HEK293 (cell line): ENCODE data around the gene SLC15A2.

Experiments
- FEZF1 ChIP-seq: fragments of 450-650 bp; formaldehyde crosslinking; IDR thresholded peaks from 2 replicates; pipeline ENCODE4 v1.5.1; 2016; ENCODE audit warnings: missing biosample characterization, missing genetic modification characterization
- SALL2 ChIP-seq: fragments of 450-650 bp; formaldehyde crosslinking; IDR thresholded peaks from 2 replicates; pipeline ENCODE4 v1.5.0; 2017; ENCODE audit warnings: missing biosample characterization, mild to moderate bottlenecking, missing genetic modification characterization, borderline replicate concordance
- YY1 ChIP-seq: fragments of 450-650 bp; formaldehyde crosslinking; IDR thresholded peaks from 2 replicates; pipeline ENCODE4 v1.5.1; 2018; ENCODE audit warnings: missing biosample characterization, missing genetic modification characterization
- ZBTB20 ChIP-seq: fragments of 450-650 bp; formaldehyde crosslinking; IDR thresholded peaks from 2 replicates; pipeline ENCODE4 v1.5.1; 2016; ENCODE audit warnings: missing biosample characterization, missing genetic modification characterization
- ZNF274 ChIP-seq, 2 experiments: fragments of 200-500 bp in 1 of 2; fragments of 450-650 bp in 1 of 2; sonication (Bioruptor generic) in 1 of 2; formaldehyde crosslinking in 1 of 2; IDR thresholded peaks; 2 replicates each; pipeline versions ENCODE4 v1.5.1 to v1.6.1; 2014 to 2016; ENCODE audit warnings: borderline replicate concordance in 1 of 2, inconsistent platforms in 1 of 2, low read length in 1 of 2, missing biosample characterization in 1 of 2, missing genetic modification characterization in 1 of 2
- ZNF292 ChIP-seq: fragments of 450-650 bp; formaldehyde crosslinking; IDR thresholded peaks from 2 replicates; pipeline ENCODE4 v1.5.1; 2016; ENCODE audit warnings: low read depth, missing biosample characterization, missing genetic modification characterization, borderline replicate concordance
- ZNF571 ChIP-seq: fragments of 450-650 bp; formaldehyde crosslinking; IDR thresholded peaks from 2 replicates; pipeline ENCODE4 v1.5.0; 2017; ENCODE audit warnings: missing biosample characterization, missing genetic modification characterization
- TF ChIP-seq, protein P1 (sequence below): sonication (generic); formaldehyde crosslinking; IDR thresholded peaks from 2 replicates; pipeline ENCODE4 v1.8.1; 2022; ENCODE audit warnings: mild to moderate bottlenecking, moderate library complexity, missing genetic modification reagents
- TF ChIP-seq, protein P2 (sequence below): fragments of 450-650 bp; formaldehyde crosslinking; IDR thresholded peaks from 2 replicates; pipeline ENCODE4 v1.5.1; 2016; ENCODE audit warnings: missing biosample characterization, missing genetic modification characterization

- TF ChIP-seq ZNF292 (tag by site-specific recombination) (no peak), ZNF274 (IDR thresholded peaks at IDR 0.05; ENCODE audit: low read length) (no peak), ZNF274 (tag by site-specific recombination; IDR thresholded peaks at IDR 0.05; ENCODE audit: borderline replicate concordance) (no peak), YY1 (no peak), FEZF1 (tag by site-specific recombination) (no peak), SALL2 (no peak), ZNF571 (no peak), ZBTB20 (no peak)
- TF ChIP-seq, protein P1, sequence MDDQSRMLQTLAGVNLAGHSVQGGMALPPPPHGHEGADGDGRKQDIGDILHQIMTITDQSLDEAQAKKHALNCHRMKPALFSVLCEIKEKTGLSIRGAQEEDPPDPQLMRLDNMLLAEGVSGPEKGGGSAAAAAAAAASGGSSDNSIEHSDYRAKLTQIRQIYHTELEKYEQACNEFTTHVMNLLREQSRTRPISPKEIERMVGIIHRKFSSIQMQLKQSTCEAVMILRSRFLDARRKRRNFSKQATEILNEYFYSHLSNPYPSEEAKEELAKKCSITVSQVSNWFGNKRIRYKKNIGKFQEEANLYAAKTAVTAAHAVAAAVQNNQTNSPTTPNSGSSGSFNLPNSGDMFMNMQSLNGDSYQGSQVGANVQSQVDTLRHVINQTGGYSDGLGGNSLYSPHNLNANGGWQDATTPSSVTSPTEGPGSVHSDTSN (CRISPR knock-in tag) = no peak
- TF ChIP-seq, protein P2, sequence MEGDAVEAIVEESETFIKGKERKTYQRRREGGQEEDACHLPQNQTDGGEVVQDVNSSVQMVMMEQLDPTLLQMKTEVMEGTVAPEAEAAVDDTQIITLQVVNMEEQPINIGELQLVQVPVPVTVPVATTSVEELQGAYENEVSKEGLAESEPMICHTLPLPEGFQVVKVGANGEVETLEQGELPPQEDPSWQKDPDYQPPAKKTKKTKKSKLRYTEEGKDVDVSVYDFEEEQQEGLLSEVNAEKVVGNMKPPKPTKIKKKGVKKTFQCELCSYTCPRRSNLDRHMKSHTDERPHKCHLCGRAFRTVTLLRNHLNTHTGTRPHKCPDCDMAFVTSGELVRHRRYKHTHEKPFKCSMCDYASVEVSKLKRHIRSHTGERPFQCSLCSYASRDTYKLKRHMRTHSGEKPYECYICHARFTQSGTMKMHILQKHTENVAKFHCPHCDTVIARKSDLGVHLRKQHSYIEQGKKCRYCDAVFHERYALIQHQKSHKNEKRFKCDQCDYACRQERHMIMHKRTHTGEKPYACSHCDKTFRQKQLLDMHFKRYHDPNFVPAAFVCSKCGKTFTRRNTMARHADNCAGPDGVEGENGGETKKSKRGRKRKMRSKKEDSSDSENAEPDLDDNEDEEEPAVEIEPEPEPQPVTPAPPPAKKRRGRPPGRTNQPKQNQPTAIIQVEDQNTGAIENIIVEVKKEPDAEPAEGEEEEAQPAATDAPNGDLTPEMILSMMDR (tag by site-specific recombination) = no peak
Observed at GRCh38 chr3:121975702-121976302, 81.6 kb downstream of the SLC15A2 start.
